ENCODE data around the gene KIF17. TPM values are rescaled to one million over a fixed set of nuclear protein-coding genes. Genes with fewer than 3 reads are reported as not detected.

Gene KIF17
- 0.32 and 0.61 TPM in 2 replicates for total RNA-seq

GRCh38 chr1:20717452-20718342, at the start of gene KIF17:
KIF17 (minus strand) TSS chr1:20718007; CDS start chr1:20717706, 301 bp downstream.

GRCh38 chr1:20732588-20733359, 15.0 kb upstream of the KIF17 start, which contains the start of gene SH2D5:
SH2D5 (minus strand) TSS chr1:20732703; CDS start chr1:20728044, 4,659 bp downstream.

GRCh38 chr1:20661207-20662109, 56.3 kb downstream of the KIF17 start, which contains the start of gene DDOST:
DDOST (minus strand) TSS chr1:20661369; CDS start chr1:20661350, 19 bp downstream.

GRCh38 chr1:20633190-20634064, 84.4 kb downstream of the KIF17 start, which contains the start of gene PINK1:
PINK1 (plus strand) TSS chr1:20633458; CDS start chr1:20633549, 91 bp downstream.

Other genes with a start within 250 kb of the KIF17 start
- 30.5 and 33.8 TPM in 2 replicates for gene CAMK2N1, start 231.8 kb downstream of the KIF17 start, total RNA-seq
- gene MUL1, start 209.9 kb downstream of the KIF17 start, total RNA-seq = 36.8 and 37.9 TPM in 2 replicates
- gene FAM43B, start 165.4 kb downstream of the KIF17 start, total RNA-seq = 0.16 TPM in 1 of 2 replicates, not detected in the other
- 0.32 and 1.5 TPM in 2 replicates for gene CDA, start 128.9 kb downstream of the KIF17 start, total RNA-seq
- gene PINK1, start 84.5 kb downstream of the KIF17 start, total RNA-seq = 90.7 and 104 TPM in 2 replicates
- 250 and 254 TPM in 2 replicates for gene DDOST, start 56.6 kb downstream of the KIF17 start, total RNA-seq
- 2.1 and 4.9 TPM in 2 replicates for gene SH2D5, start 14.7 kb upstream of the KIF17 start, total RNA-seq
- 206 and 209 TPM in 2 replicates for gene HP1BP3, start 69.3 kb upstream of the KIF17 start, total RNA-seq

Data from hair follicle dermal papilla cell (primary cell).